ENCODE results near the gene DHRS13.
"Not testable (repeated sequence)": the region's sequence is repeated elsewhere in the genome, so short reads cannot be mapped to it uniquely, and the experiment has no call there.

The DHRS13 gene

DNA sequence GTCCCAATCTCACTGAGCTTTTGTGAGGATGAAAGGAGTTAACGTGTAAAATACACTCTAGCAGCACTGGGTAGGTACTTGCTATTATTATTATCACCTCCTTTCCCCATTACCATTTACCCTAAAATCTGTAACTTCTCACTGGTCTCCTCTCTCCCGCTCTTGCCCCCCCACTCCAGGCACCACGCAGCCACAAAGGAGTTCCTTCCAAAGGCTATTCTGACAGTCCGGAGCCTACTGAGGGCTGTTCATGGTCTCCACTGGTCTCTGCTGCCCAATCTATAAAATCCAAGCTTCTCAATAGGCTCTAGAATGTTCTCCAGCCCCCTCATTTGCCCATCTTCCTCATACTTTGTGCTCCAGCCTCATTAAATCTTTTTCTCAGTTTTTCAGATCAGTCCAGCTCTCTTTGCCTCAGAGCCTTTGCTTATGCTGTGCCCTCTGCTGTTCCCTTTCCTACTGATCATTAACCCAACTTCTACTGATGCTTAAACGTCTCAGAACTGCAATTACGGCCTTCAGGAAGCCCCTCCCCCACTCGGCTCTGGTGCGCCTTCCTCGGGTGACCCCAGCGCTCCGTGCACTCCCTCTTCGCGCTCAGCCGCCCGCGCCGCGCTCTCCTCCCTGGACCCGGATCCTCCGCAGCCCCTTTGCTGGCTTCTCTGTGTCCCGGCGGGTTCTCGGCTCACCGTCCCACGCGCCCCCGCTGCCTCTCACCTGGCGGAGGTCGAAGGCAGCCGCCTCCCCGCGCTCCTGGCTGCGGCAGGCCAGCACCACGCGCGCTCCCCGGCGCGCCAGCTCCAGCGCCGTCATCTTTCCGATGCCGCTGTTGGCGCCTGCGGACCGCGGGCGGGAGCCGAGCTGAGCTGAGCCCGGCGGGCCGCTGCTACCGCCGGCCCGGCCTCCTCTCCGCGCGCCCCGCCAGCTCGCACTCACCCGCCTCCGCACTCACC, 737 bp downstream of the DHRS13 start:
- DNase-seq = no peak

DNA sequence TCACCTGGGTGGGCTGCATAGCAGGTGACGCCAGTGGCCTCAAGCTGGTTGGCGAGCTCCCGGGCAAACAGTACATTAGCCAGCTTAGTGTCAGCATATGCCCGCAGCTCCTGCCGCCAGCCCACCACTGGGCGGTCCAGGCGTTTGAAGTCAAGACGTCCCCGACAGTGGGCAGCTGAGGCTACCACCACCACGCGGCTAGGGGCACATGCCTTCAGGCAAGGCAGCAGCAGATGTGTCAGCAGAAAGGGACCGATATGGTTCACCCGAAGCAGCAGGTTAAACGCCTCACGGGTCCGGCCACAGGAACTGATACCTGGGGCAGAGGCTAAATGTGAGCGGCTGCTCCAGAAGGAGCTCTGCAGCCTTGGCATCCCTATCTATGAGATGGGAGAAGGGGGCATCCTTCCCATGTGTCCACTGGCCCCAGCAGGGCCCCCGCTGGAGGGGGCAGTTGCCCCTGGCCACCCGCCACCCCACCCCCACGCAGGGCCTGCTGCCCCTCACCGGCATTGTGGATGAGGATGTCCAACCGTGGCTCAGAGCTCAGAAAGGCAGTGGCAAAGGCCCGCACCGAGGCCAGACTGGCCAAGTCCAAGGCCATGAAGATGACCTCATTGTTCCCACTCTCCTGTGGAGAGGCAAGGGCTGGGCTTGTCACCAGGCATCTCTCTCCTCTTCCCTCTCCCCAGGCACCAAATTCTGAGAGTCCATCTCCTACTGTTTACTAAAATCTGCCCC, 1.7 kb downstream of the DHRS13 start:
- DNase-seq = no peak

DNA sequence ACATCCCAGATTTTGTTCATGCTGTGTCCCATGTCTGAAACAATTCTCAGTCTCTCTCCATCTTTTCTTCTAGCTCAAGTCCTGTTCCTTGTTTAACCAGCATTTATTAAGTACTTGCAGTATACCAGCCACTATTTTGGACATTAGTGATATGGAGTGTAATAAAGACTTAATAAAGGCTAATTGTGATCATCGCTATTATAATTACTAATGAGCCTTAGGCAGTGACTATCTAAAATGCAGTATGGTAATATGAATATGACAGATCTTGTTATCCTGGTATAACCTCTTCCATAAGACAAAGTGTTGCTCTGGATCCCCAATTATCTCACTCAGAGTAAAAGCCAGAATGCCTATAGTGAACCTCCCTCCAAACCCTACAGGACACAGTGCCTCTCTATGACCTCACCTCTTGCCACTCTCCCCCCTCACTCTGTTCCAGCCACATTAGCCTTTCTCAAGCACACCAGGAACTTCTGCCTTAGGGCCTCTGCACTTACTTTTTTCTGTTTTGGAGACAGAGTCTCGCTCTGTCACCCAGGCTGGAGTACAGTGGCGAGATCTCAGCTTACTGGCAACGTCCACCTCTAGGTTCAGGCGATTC, 3.6 kb downstream of the DHRS13 start:
- no peak for DNase-seq

DNA sequence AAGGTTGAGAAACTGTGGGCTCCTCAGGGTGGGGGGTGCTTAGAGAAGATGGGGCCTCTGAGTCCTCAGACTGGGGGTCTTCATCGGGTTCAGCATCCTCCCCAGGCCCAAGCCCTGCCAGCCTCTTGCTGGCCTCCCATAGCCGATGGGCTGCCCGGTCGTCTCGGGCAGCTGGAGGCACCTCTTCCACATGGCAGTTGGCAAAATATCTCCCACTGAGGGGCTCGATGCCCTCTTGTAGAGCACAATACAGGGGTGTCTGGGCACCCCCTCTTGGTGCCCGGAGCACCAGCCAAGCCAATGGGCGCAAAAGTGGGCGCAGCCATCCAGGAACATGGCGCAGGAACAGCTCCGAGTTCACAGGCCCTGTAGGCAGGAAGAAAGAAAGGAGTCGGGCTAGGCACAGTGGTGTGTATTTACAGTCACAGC, 4.3 kb downstream of the DHRS13 start:
- DNase-seq = no peak

DNA sequence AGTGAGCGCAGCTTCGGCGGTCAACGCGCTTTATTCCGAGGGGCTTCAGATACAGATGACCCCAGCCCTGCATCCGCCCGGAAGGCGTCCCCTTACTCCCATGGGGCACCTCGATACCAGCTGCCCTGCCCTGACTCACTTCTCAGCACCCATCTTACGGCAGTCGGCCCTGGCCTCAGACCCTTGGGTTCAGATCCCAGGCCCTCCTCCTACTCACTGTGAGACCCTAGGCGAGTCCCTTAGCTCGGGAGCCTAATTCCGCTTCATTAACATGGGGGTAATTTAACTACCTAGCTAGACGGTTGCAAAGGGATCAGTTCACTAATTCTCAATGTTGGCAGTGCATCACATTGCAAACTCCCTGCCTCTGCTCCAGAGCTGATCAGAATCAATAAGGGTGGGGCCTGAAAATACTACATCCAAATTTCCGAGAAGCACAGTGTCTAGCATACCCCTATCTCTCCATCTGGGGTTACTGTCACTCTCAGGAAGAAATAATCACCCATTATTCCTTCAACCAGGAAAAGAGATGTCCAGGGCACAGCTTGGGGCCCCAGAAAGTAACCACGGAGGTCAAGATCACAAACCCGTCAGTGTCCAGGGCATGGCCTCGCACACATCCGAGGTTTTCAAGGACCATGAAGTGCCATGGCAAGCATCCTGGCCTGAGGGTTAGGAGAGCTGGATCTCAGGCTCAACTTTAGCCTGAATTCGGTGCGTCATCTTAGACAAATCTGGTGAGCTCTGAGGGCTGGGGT, 4.9 kb downstream of the DHRS13 start:
- no peak for DNase-seq

DNA sequence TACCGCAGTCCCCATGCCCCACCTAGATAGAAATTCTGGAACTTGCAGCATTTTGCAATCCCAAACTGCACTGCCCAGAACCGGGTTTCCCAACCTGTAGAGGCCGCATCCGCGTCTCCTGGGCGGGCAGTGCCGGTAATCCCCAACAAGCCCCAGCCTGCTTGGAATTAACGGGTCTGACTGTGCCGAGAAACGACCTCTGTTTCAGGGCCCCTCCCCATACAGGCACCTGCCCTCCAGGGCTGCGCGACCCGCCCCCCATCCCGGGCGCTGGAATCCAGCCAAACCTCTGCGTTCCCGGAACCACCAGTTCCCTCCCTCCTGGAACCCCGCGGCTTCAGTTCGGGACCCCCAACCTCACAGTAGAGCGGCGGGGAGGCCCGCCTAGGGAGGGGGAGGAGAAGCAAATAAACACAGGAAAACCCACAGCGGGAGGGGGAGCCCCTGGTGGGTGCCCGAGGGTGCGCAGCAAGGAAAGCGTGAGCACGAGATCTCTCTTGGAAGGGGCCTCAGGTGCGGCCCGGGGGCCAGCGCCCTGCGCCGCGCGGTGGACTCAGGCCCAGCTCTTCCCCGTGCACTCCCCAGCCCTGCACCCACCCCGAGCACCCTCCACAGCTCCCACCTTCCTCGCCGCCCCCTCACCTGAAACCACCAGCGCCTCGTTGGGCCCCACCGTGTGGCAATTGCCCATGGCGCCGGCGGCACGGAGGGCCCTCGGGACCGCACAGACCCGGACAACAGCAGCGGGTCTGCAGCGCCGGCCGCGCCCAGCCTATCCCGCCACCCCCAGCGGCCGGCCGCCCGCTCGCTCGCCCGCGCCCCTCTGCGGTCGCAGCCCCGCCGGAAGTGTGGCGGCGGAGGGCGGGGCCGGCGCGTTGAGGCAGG, 5.8 kb downstream of the DHRS13 start, which contains the start of gene FLOT2:
Gene FLOT2 (minus strand): TSS at position 850 of the 885 bp plus-strand sequence. CDS start 159 bp downstream, at position 691.
- DNase-seq = peak; percentile 39

DNA sequence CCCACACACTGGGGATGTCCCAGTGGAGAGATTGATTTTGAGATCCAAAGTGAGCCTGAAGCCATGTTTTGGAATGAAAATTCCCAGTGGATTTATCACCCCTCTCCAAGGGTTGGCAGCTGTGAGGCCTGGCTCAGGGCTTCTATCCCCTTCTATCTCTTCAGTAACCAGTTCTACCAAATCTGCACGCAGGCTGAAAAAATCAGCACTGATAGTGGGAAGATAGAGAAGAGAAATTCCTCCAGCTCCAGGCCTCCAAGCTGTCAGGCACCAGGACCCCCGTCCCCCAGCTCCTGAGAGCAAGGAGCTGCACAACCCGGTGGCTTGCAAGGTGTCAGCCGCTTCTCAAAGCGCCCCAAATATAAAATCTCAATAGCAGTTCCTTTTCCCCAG, 6.4 kb downstream of the DHRS13 start:
- no peak for DNase-seq

DNA sequence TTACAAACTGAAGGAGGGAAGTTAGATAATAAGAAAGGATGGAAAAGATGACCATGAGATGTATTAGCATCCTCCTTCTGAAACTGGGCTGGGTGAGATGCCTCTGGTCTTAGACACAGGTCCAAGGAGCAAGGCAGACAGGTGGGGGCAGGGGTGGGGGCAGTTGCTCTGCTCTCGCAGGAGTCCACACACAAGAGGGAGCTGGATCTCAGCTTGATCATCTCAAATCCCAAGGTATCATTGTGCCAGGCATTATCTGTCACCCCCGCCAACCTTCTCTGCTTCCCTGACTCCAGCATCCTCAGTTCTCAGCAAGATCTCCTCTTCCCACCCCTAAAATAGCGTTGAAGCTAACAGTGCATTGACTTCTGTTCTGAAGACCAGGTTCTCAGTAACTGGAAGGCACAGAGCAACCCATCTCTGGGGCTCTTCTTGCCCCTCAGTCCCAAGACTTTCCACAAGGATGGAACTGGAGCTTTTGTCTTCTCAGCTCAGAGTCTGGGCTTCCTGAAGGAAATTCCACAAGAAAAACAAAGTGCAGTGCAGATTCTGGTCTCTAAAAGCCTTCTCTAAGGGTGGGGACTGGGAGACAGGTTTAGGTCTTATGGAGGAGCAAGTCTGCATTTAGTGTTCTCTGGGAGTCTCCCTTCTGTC, 7.0 kb downstream of the DHRS13 start:
- DNase-seq = no peak

DNA sequence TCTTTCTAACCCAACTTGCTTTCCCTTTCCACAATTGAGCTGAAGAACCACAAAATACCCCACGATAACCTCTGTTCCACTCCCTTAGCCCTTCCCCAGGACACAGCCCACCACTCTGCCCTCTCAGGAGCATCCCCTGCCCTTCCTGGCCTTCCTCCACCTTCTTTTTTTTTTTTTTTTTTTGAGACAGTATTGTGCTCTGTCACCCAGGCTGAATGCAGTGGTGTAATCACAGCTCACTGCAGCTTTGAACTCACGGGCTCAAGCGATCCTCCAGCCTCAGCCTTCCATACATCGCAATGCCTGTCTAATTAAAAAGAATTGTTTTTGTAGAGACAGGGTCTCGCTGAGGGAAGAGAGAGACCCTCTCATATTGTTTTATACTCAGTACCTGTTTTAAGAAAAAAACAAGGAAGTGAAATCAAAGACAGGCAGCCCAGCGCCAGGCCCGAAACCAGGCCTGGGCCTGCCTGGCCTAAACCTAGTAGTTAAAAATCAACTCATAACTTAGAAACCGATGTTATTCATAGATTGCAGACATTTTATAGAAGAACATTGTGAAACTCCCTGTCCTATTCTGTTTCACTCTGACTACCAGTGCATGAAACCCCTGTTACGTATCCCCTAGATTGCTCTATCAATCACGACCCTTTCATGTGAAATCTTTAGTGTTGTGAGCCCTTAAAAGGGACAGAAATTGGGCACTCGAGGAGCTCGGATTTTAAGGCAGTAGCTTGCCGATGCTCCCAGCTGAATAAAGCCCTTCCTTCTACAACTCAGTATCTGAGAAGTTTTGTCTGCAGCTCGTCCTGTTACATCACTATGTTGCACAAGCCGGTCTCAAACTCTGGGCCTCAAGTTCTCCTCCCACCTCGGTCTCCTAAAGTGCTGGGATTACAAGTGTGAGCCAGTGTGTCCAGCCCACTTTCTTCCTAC, 9.4 kb downstream of the DHRS13 start:
- DNase-seq = not testable (repeated sequence)

DNA sequence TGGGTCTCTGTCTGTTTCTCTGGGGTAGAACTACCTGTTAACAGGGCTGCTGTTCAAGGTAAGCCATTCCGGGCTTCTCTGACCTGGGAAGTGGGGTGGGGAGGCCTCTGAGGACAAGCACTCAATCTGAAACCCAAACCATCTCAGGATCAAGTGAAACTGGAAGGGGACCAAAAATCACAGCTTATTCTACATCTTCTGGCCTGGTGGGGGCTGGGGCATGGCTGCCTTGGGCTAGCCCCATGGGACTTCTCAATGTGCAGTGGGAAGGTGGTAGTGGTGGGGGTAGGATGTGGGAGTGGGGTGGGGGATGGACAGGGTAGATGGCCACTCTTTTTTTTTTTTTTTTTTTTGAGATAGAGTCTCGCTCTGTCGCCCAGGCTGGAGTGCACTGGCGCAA, 10.9 kb downstream of the DHRS13 start:
- DNase-seq = no peak

DNA sequence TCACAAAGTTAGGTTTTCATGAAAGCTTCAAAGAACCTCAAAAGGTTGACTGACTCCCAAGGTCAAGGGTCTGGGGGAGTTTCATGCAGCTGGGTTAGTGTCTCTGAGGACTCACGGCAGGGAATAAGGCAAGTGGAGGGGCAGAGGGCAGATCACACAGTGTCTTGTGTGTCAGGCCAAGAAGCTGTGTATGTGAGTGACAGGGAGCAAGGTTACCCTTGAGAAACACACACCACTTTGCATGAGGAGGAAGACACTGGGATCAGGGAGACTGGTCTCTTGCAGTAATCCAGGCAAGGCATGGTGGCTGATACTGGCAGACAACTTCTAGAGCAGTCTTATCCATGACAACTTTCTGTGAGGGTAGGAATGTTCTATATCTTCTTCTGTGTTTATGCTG, 11.7 kb downstream of the DHRS13 start:
- no peak for DNase-seq

DNA sequence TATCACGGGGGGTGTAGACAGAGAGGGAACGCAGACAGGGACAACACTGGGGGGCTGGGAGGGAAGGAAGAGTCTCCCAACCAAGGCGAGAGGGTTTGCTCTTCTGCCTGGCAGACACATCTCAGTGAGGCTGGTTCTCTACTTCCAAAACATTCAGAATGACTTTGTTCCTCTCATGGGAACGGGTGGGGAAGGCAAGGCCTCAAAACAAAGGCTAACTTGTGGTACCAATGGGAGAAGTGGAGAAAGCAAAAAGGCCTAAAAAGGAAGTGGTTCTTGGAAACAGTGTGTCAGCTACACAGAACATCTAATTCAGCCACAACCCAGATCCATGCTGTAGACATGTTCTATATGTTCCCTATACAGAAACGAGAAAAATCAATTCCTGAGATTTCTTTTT, 12.9 kb downstream of the DHRS13 start:
- DNase-seq = no peak

DNA sequence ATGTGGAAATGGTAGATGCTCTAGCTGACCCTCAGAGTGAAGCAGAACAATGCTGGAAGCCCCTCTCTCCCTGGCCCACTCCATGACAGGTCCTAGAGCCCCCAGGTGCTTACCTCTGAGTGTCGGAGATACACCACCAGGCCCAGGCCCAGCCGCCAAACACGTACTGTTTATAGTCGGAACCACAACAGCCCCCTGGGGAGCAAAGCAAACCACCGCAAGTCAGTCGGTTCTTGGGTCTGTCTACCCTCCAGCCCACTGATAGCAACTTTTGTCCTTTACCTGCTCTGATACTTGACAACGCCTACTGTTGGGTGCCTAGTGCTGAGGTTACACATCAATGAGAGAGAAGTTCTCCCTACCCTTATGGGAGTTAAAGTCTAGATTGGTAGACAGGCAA, 14.0 kb downstream of the DHRS13 start:
- DNase-seq = no peak

DNA sequence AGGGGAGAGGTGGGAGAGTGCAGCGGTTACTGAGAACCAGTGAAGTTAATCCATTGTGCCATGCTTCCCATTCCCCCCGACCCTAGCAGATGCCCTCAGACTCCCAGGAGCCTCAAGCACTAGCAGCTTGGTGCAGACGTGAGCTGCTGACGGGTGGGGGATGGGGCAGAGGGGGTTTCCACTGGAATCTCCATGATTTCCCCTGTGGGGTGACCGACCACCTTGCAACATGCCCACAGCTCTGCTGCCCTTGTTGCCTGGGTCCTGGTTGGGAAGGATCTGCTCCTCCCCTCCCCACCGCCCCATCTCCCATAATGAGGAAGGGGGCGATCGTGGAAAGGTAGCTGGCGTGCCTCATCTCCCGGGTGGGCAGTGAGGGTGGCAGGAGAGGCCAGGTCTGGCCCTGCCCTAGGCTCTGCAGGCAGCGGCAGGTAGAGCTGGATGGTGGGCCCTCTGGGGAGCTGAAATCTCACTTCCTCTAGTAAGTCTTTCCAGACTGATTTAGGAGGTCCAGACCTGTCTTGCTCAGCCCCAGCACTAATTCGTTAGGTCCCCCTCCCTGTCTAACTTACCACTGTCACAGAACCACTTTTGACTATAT, 14.9 kb downstream of the DHRS13 start:
- no peak for DNase-seq

DNA sequence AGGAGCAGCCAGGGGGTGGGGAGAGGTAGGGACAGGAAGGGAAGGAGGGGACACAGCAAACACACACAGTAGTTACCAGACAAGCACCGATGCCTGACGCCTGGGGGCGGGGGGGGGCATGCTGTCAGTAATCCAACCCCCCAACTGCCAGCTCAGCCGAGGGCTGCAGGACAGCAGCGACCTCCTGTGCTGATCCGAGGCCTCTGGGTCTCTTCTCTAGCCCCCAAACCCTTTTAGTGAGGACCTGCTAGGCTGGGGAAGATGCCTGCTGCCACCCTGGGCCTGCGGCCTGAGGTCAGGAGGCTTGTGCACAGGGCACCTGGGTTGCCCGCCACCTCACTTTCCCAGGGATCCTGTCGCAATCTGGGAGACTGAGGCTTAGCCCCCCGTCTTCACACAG, 16.9 kb downstream of the DHRS13 start:
- DNase-seq = no peak

DNA sequence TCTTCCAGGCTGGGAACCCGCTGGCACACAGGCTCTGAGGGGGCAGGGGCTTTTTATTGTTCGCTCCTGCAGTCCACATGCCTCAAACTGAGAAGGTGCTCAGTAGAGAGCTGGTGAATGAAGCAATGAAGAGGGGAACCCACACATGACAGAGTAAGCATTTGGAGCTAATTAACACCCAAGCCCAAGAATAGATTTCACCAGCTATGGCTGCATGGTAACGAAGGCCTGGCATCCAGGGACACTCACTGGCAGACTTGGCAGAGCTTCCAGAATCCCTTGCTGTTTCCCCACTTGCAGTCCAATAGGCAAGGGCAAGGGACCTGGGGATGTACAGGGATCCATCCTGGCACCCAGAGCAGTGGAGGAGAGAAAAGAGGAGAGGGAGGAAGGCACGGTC, 17.5 kb downstream of the DHRS13 start:
- no peak for DNase-seq

DNA sequence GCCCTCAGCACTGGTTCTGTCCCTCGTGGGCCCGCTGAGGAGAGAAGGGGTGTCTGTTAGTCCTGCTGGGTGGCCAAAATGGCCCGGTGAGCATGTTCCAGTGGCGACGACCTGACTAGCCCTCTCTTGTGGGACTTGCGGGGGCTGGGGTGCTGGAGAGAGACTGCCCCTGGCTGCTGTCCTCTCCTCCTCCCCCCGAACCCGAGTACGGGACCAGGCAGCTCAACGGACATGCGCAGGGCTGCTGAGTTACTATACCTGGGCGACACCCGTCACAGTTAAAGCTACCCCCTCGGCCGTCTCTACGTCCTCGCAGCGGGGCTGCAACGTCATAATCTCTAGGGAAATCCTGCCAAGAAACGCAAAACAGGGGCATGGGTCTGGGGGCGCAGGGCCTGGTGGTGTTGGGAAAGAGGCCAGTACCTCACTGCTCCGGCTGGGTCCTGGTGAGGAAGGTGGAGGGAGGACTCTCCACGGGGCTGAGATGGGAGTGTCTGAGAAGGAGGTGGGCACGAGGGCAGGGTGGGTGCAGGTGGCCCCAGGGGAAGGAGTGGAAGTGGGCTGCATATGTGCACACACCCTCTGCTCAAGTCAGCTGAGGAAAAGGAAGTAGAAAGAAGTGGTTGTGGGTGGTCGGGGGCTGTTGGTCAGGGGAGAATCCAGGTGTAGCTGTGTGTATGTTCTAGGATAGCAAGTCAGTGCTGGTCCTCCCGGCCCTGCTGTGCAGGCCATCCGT, 18.7 kb downstream of the DHRS13 start:
- DNase-seq = no peak

DNA sequence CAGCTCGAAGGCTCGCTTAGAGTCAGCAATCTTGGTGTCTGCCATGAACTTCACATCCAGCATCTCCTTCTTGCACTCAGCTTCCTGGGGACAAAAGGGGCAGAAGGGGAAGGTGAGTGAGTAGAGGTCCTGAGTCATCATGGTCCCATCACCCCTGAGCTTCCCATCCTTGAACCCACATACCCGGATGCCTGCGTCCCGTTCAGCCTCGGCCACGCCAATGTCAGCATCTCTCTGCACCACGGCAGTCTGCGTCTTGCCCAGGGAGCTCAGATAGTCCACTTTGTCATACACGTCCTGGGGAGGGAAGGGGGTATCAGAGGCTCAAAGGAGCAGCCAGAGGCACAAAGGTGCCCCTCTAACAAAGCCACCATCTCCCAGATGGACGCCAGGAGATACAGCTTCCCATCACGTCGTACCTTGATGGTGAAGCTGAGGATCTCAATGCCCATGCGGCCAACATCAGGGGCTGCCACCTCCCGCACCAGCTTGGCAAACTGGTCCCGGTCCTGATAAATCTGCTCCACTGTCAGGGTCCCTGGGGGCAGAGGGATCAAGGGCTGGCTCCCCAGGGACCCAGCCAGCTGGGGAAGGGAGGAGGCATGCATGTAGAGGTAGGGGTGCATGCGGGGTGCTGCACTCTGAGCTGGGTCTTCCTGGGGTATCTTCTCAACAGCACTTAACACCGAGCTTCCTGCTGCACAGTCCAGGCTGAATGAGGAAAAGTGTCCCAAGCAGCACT, 20.6 kb downstream of the DHRS13 start:
- DNase-seq = no peak
